NT2/D1 (cell line): ENCODE data around the gene MTRR.

Experiments used
- DNase-seq: peaks from one replicate; pipeline ENCODE4 v3.0.0-alpha.2; 2011; ENCODE audit warnings: low read depth, low spot score
- H3K27me3 ChIP-seq: 2 replicates; pipeline ENCODE4 v1.6.0; 2011; ENCODE audit warnings: mild to moderate bottlenecking; ENCODE audit not compliant: insufficient read length, insufficient read depth
- H3K36me3 ChIP-seq: 2 replicates; pipeline ENCODE4 v1.6.1; 2011; ENCODE audit warnings: mild to moderate bottlenecking, low read length, mixed read lengths; ENCODE audit not compliant: insufficient read depth, insufficient read length
- H3K4me1 ChIP-seq: 2 replicates; pipeline ENCODE4 v1.5.1; 2011; ENCODE audit not compliant: insufficient read depth, insufficient read length
- H3K4me3 ChIP-seq: 2 replicates; pipeline ENCODE4 v1.5.1; 2011; ENCODE audit warnings: low read depth; ENCODE audit not compliant: insufficient read length
- H3K9ac ChIP-seq: 2 replicates; pipeline ENCODE4 v1.6.0; 2011; ENCODE audit warnings: low read depth; ENCODE audit not compliant: insufficient read length
- H3K9me3 ChIP-seq: 2 replicates; pipeline ENCODE4 v1.5.1; 2011; ENCODE audit warnings: mild to moderate bottlenecking, low read length; ENCODE audit not compliant: insufficient read depth
- SUZ12 ChIP-seq: IDR thresholded peaks from 2 replicates; pipeline ENCODE4 v1.6.1; 2011; ENCODE audit not compliant: insufficient read length, insufficient read depth; ENCODE audit errors: extremely low read depth
- YY1 ChIP-seq: IDR thresholded peaks from 2 replicates; pipeline ENCODE4 v1.6.1; 2011; ENCODE audit not compliant: insufficient read length, insufficient read depth
- ZNF274 ChIP-seq: IDR thresholded peaks from 2 replicates; pipeline ENCODE4 v1.6.1; 2011; ENCODE audit warnings: mild to moderate bottlenecking, low read depth, low read length

Gene MTRR

DNA sequence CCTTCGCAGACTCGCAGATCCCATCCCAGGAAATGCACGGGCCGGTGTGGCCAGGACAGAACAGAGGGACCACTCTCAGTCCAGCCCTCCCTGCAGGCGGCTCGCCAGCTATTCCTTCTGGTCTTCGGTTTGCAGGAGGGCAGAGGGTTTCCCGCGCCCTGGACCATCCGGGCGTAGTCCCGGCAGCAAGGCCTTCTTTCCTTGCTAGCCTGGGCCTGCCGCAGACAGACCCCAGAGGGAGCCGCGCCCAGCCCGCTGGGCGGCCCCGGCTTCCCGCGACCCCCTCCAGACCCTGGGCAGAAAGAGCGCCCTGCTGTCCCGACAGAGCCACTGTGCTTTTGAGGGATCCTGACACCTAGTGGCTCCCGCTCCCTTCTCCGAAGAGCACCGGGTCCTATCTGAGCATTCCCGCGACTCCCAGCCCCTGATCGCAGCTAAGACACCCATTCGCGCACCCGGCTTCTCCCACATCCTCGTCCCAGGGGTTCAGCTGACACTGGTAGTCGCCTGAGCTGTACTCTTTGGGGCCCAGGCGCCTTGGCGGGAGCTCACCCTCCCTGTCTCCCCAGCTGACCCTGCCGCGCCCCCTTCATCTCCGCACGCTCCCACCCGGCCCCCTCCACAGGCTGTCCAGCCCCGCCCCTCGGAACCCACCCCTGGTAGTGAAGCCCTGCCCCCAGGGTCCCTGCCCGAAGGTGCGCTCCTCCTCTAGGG, 19.1 kb upstream of the MTRR start:
- Histone ChIP-seq H3K4me1 (no peaks in the 10 kb centered on the region), H3K27me3 (peaks cover 17% of the 10 kb centered on the region), H3K9ac (peak overlapping the region; percentile 77), H3K36me3 (no peaks in the 10 kb centered on the region), H3K4me3 (peak overlapping the region; percentile 56), H3K9me3 (peaks cover 4% of the 10 kb centered on the region; the same call in 1 of the 2 replicates)
- TF ChIP-seq ZNF274 (no peak), SUZ12 (no peak), YY1 (no peak)
- DNase-seq, result peak; percentile 23

GRCh38 chr5:7850395-7851239, 18.3 kb upstream of the MTRR start, which contains the start of gene CFAP90:
CFAP90 (minus strand) TSS chr5:7851133; CDS start chr5:7851021, 112 bp downstream.
- no peaks in the 10 kb centered on the region for H3K36me3 ChIP-seq
- peaks cover 4% of the 10 kb centered on the region; the same call in 1 of the 2 replicates for H3K9me3 ChIP-seq
- H3K27me3 ChIP-seq, result peaks cover 17% of the 10 kb centered on the region
- peak within 1 kb of the TSS; percentile 77 for H3K9ac ChIP-seq
- peak; percentile 54 for DNase-seq
- TF ChIP-seq YY1 (no peak), ZNF274 (no peak), SUZ12 (no peak)
- H3K4me1 ChIP-seq, result no peaks in the 10 kb centered on the region
- H3K4me3 ChIP-seq, result peak within 1 kb of the TSS; percentile 61

GRCh38 chr5:7851240-7851592, 17.7 kb upstream of the MTRR start:
- Histone ChIP-seq H3K4me1 (no peaks in the 10 kb centered on the region), H3K36me3 (no peaks in the 10 kb centered on the region), H3K27me3 (peaks cover 17% of the 10 kb centered on the region), H3K9ac (no peak overlapping the region), H3K4me3 (peak overlapping the region; percentile 61), H3K9me3 (peaks cover 4% of the 10 kb centered on the region; the same call in 1 of the 2 replicates)
- TF ChIP-seq ZNF274 (no peak), YY1 (no peak), SUZ12 (no peak)
- DNase-seq, result no peak

DNA sequence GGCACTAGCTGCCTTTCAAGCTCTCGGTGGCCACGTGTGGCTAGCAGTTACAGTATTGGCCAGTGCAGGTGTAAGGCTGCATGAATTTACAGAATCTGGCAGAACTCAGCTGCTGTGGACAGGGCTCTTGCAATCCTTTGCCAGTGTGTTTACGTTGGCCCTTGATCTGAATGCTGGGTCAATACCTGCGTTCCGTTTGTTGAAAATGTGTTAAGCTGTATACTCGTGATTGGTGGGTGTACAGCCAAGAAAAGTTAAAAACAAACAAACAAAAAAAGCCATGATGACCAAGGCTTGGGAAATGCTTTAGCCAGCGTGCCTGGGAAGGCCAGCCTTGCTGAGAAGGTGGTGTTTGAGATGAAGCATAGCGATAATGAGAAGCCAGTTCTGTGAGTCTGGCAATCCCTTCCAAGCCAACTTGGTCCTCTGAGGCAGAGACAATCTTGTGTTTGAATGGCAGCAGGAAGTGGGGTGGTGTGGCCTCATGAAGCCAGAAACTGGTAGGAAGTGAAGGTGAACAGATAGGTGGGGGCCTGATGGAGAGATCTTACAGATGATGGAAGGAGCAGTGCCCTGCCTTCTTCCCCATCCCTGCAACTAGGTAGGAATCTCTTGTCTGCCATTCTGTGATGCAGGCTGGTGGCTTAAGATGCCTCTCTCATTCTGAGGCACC, 17.2 kb upstream of the MTRR start:
- H3K27me3 ChIP-seq, result peaks cover 17% of the 10 kb centered on the region
- H3K9ac ChIP-seq, result no peak overlapping the region
- H3K9me3 ChIP-seq, result peaks cover 4% of the 10 kb centered on the region; the same call in 1 of the 2 replicates
- H3K4me3 ChIP-seq, result no peak overlapping the region
- H3K36me3 ChIP-seq, result no peaks in the 10 kb centered on the region
- no peak for TF ChIP-seq SUZ12
- TF ChIP-seq YY1, result no peak
- TF ChIP-seq ZNF274, result no peak
- no peaks in the 10 kb centered on the region for H3K4me1 ChIP-seq
- no peak for DNase-seq

- H3K27me3 ChIP-seq, result peaks cover 17% of the 10 kb centered on the region
- TF ChIP-seq YY1 (no peak), SUZ12 (no peak), ZNF274 (no peak)
- no peak overlapping the region for H3K4me3 ChIP-seq
- H3K36me3 ChIP-seq, result peaks cover 3% of the 10 kb centered on the region
- no peak for DNase-seq
- no peak overlapping the region for H3K9ac ChIP-seq
- no peaks in the 10 kb centered on the region for H3K4me1 ChIP-seq
- H3K9me3 ChIP-seq, result peaks cover 4% of the 10 kb centered on the region; the same call in 1 of the 2 replicates
These were observed 16.4 kb upstream of the MTRR start for GRCh38 chr5:7852542-7852941.

DNA sequence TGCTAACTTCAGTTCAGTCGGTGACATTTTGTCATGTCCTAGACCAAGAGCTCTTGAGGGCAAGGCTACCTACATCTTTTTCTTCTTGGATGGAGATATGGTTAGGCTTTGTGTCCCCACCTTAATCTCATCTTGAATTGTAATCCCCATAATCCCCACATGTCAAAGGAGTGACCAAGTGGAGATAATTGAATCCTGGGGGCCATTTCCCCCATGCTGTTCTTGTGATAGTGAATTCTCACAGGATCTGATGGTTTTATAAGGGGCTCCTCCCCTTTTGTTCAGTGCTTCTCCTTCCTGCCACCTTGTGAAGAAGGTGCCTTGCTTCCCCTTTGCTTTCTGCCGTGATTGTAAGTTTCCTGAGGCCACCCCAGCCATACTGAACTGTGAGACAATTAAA, 16.0 kb upstream of the MTRR start:
- Histone ChIP-seq H3K9ac (no peak overlapping the region), H3K4me3 (no peak overlapping the region), H3K27me3 (peaks cover 14% of the 10 kb centered on the region), H3K4me1 (no peaks in the 10 kb centered on the region), H3K9me3 (peaks cover 4% of the 10 kb centered on the region; the same call in 1 of the 2 replicates), H3K36me3 (peaks cover 5% of the 10 kb centered on the region)
- no peak for TF ChIP-seq SUZ12
- TF ChIP-seq ZNF274, result no peak
- no peak for TF ChIP-seq YY1
- DNase-seq, result no peak

GRCh38 chr5:7855611-7856010, 13.3 kb upstream of the MTRR start:
- no peak for DNase-seq
- TF ChIP-seq ZNF274, result no peak
- no peak for TF ChIP-seq YY1
- no peak for TF ChIP-seq SUZ12
- no peaks in the 10 kb centered on the region for H3K4me1 ChIP-seq
- H3K27me3 ChIP-seq, result no peaks in the 10 kb centered on the region
- peaks cover 29% of the 10 kb centered on the region for H3K36me3 ChIP-seq
- H3K9me3 ChIP-seq, result peaks cover 4% of the 10 kb centered on the region; the same call in 1 of the 2 replicates
- H3K4me3 ChIP-seq, result no peak overlapping the region
- no peak overlapping the region for H3K9ac ChIP-seq
